GM12878 (cell line): ENCODE data around the gene OPN1MW3. TPM values are rescaled to one million over a fixed set of nuclear protein-coding genes. Genes with fewer than 3 reads are reported as not detected.
"Not testable (repeated sequence)": the region's sequence is repeated elsewhere in the genome, so short reads cannot be mapped to it uniquely, and the experiment has no call there.

Experiments used
- ATAC-seq: fragments of 200-7000 bp; cut with Tn5 transposase; 3 replicates; pipeline ENCODE4 v1.9.1; 2020; ENCODE audit warnings: mild to moderate bottlenecking, moderate library complexity
- BruUV-seq: library from RNA; stranded (reverse); fragments of 400-500 nt; replicated peaks from 2 replicates; lab custom pipeline; 2021; lab: Mats Ljungman, UMichigan
- CTCF ChIA-PET: fragments of 300-600 bp; sonication (Branson Sonifier 250); formaldehyde crosslinking; extraction: SDS; loops from one replicate; lab custom pipeline; 2021; ENCODE audit warnings: inconsistent platforms; lab: Yijun Ruan, JAX
- POLR2A ChIA-PET: fragments of 350-600 bp; formaldehyde crosslinking; extraction: SDS; loops from one replicate; lab custom pipeline; 2021; ENCODE audit warnings: inconsistent platforms; lab: Charles Lee
- RAD21 ChIA-PET: fragments of 300-600 bp; sonication (Branson Sonifier 250); formaldehyde crosslinking; loops from one replicate; lab custom pipeline; 2023; ENCODE audit warnings: antibody characterized with exemption; ENCODE audit not compliant: unreplicated experiment; lab: Charles Lee
- SMC1A ChIA-PET: fragments of 300-600 bp; sonication (Branson Sonifier 250); formaldehyde crosslinking; loops from one replicate; lab custom pipeline; 2023; ENCODE audit not compliant: unreplicated experiment, uncharacterized antibody; lab: Charles Lee
- DNase-seq: peaks from one replicate; pipeline ENCODE4 v3.0.0-alpha.2; 2011; ENCODE audit warnings: low read depth, low spot score
- FAIRE-seq: peaks from 3 replicates; lab custom pipeline; 2011; peaks lifted over from hg19 to GRCh38; lab: Jason Lieb, UNC
- H2AFZ ChIP-seq: 2 replicates; pipeline ENCODE4 v1.6.0; 2011; ENCODE audit warnings: low read depth, low read length, control low read depth; ENCODE audit not compliant: control insufficient read depth
- H3K27ac ChIP-seq: 2 replicates; pipeline ENCODE4 v1.5.1; 2011; ENCODE audit warnings: control low read depth; ENCODE audit not compliant: control insufficient read depth, insufficient read depth
- H3K27me3 ChIP-seq, 2 experiments: replicated peaks in 1 of 2; 2 replicates each; pipeline versions ENCODE4 v1.6.0 to v1.6.1; 2011; ENCODE audit warnings: low read length in 1 of 2; ENCODE audit not compliant: control insufficient read depth in 2 of 2, insufficient read depth in 2 of 2
- H3K36me3 ChIP-seq, 2 experiments: 2 replicates each; pipeline ENCODE4 v1.5.1; 2011; ENCODE audit warnings: low read length in 1 of 2; ENCODE audit not compliant: control insufficient read depth in 2 of 2, insufficient read depth in 2 of 2
- H3K4me1 ChIP-seq: 2 replicates; pipeline ENCODE4 v1.6.1; 2011; ENCODE audit warnings: mild to moderate bottlenecking, low read length, moderate library complexity, mixed read lengths; ENCODE audit not compliant: control insufficient read depth, insufficient read depth
- H3K4me2 ChIP-seq: 2 replicates; pipeline ENCODE4 v1.6.0; 2011; ENCODE audit warnings: control low read depth; ENCODE audit not compliant: control insufficient read depth, insufficient read depth
- H3K4me3 ChIP-seq: fragments of 200-600 bp; sonication (generic); 2 replicates; pipeline ENCODE4 v1.5.1; 2016
- H3K79me2 ChIP-seq: 2 replicates; pipeline ENCODE4 v1.6.0; 2011; ENCODE audit warnings: low read length; ENCODE audit not compliant: control insufficient read depth, insufficient read depth
- H3K9ac ChIP-seq: 2 replicates; pipeline ENCODE4 v1.8.0; 2011; ENCODE audit warnings: low read length, control low read depth, mixed read lengths; ENCODE audit not compliant: control insufficient read depth, insufficient read depth
- H3K9me3 ChIP-seq: replicated peaks from 3 replicates; pipeline ENCODE4 v1.5.1; 2011; ENCODE audit warnings: mild to moderate bottlenecking, low read length; ENCODE audit not compliant: control insufficient read depth, insufficient read depth
- H4K20me1 ChIP-seq: 2 replicates; pipeline ENCODE4 v1.6.0; 2011; ENCODE audit not compliant: control insufficient read depth, insufficient read depth
- WGBS: methylation state at CpG from one replicate; pipeline ENCODE4 v1.1.6; 2016; ENCODE audit warnings: low lambda C conversion rate; ENCODE audit not compliant: insufficient replicate concordance, insufficient coverage; ENCODE audit errors: missing lambda C conversion rate; 5-methylcytosine and 5-hydroxymethylcytosine counted together
- in situ Hi-C: fragments of 300-500 bp; cut with MboI; formaldehyde crosslinking; loops from 9 replicates; pipeline ENCODE4 v1.14.3; 2018; ENCODE audit warnings: mixed read lengths
- intact Hi-C: fragments of 100-400 bp; cut with micrococcal nuclease; formaldehyde crosslinking; loops from one replicate; pipeline ENCODE4 v1.14.2; 2022; ENCODE audit not compliant: unreplicated experiment
- polyA plus RNA-seq, 11 experiments: library from polyadenylated mRNA; depleted of rRNA in 4 of 11; unstranded in 6 of 11; stranded (reverse) in 5 of 11; fragments of >200 nt; fragmentation: Nextera tagmentation in 4 of 11; fragmentation: Illumina TruSeq in 1 of 11; extraction: Ambion mirVana in 4 of 11; extraction: Trizol in 1 of 11; gene quantifications; 1 replicate in 1 of 11; 2 replicates in 10 of 11; pipeline versions ENCODE4 v1.2.1 to v1.2.3, GENCODE V29; 2011 to 2016; ENCODE audit warnings: inconsistent platforms in 2 of 11, missing spikeins in 2 of 11, low read depth in 1 of 11
- total RNA-seq, 4 experiments: library from RNA; depleted of rRNA in 3 of 4; stranded (reverse); fragments of >200 nt in 3 of 4; fragmentation: Illumina TruSeq in 1 of 4; extraction: Trizol in 1 of 4; gene quantifications; 2 replicates each; pipeline versions ENCODE4 v1.2.1 to v1.2.3, GENCODE V29; 2013 to 2021

Gene OPN1MW3
- total and polyA plus RNA-seq, 10 of the 15 experiments (the other 5 are each of a cell fraction or from before 2014, with no cell fraction given), result not detected

- ATAC-seq, H3K4me3 ChIP-seq, H3K9me3 ChIP-seq, POLR2A ChIA-PET, BruUV-seq, DNase-seq, H3K9ac ChIP-seq, H3K36me3 ChIP-seq, SMC1A ChIA-PET, in situ Hi-C loops, H3K27me3 ChIP-seq, intact Hi-C loops, H3K27ac ChIP-seq, FAIRE-seq, H3K4me2 ChIP-seq, H4K20me1 ChIP-seq, H3K4me1 ChIP-seq, CTCF ChIA-PET, RAD21 ChIA-PET, H2AFZ ChIP-seq, H3K79me2 ChIP-seq: not testable (repeated sequence)
- no CpG with 5 or more reads among the region's 10 CpGs for WGBS
These were observed 45.9 kb upstream of the OPN1MW3 start for GRCh38 chrX:154211499-154211898.

GRCh38 chrX:154219456-154219855 is 37.9 kb upstream of the OPN1MW3 start, which contains the start of gene OPN1MW2:
OPN1MW2 (plus strand) TSS chrX:154219756; CDS start chrX:154219816, 60 bp downstream.
- WGBS, result no CpG with 5 or more reads among the region's 16 CpGs
- H3K27me3 ChIP-seq, H3K4me3 ChIP-seq, ATAC-seq, H3K4me2 ChIP-seq, FAIRE-seq, H3K27ac ChIP-seq, H3K9me3 ChIP-seq, DNase-seq, SMC1A ChIA-PET, H3K36me3 ChIP-seq, in situ Hi-C loops, RAD21 ChIA-PET, H4K20me1 ChIP-seq, CTCF ChIA-PET, H2AFZ ChIP-seq, POLR2A ChIA-PET, BruUV-seq, H3K4me1 ChIP-seq, H3K9ac ChIP-seq, H3K79me2 ChIP-seq, intact Hi-C loops: not testable (repeated sequence)

DNA sequence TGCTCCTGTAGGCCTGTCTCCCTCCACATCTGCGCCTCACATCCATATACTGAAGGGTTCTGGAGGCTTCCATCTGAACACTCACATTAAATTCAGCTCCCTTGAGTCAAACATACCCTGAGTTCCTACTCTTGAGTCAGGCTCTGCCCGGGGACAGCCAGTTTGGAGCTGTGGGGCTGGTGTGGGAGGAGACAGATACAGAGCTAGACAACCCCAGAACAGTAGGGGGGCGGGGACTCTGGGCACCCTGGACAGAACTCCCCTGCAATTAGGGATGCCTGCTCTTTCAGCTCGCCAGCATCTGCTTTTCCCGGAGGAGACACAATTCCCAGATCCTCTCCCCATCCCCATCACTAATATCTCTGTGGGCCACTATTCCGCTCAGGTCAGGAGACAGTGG is 32.1 kb upstream of the OPN1MW3 start:
- intact Hi-C loops, DNase-seq, H3K36me3 ChIP-seq, POLR2A ChIA-PET, CTCF ChIA-PET, H3K4me1 ChIP-seq, SMC1A ChIA-PET, H3K27ac ChIP-seq, ATAC-seq, FAIRE-seq, in situ Hi-C loops, H3K27me3 ChIP-seq, H3K4me3 ChIP-seq, H3K79me2 ChIP-seq, BruUV-seq, H3K4me2 ChIP-seq, H3K9me3 ChIP-seq, H4K20me1 ChIP-seq, H3K9ac ChIP-seq, H2AFZ ChIP-seq, RAD21 ChIA-PET: not testable (repeated sequence)
- no CpG with 5 or more reads among the region's 6 CpGs for WGBS

DNA sequence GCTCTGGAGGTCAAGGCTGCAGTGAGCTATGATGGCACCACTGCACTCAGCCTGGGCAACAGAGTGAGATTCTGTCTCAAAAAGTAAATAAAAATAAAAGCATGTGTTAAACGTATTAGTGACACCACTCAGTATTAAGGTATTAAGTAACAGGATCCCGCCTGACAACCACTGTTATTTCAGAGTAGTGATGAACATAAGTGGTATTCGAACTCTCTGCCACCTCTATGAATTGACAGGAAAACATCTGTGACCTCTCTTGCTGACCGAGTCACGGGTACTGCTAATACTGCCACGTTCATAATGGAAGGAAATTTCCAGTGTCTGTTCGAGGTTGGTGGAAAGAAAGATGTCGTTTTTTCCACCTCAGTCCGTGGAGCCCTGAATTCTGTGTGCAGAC is 30.7 kb upstream of the OPN1MW3 start:
- ATAC-seq, H3K27ac ChIP-seq, BruUV-seq, in situ Hi-C loops, CTCF ChIA-PET, intact Hi-C loops, H4K20me1 ChIP-seq, RAD21 ChIA-PET, POLR2A ChIA-PET, H3K27me3 ChIP-seq, DNase-seq, H2AFZ ChIP-seq, H3K4me3 ChIP-seq, SMC1A ChIA-PET, H3K79me2 ChIP-seq, H3K36me3 ChIP-seq, H3K9ac ChIP-seq, H3K4me2 ChIP-seq, H3K9me3 ChIP-seq, H3K4me1 ChIP-seq, FAIRE-seq: not testable (repeated sequence)
- WGBS, result no CpG with 5 or more reads among the region's 9 CpGs
